Thyroid gland (tissue), 4 donors: ENCODE measurements around the gene TXNDC11.

Experiments
- POLR2A ChIP-seq, 2 donors: fragments of 450-650 bp; IDR thresholded peaks; one replicate each; pipeline ENCODE4 v1.6.1; 2017; ENCODE audit warnings: antibody characterized with exemption in 2 of 2, mild to moderate bottlenecking in 2 of 2, moderate library complexity in 1 of 2
- TF ChIP-seq, protein P1 (sequence below), 6 experiments: fragments of 200-600 bp in 3 of 6; fragments of 450-650 bp in 3 of 6; sonication (generic) in 3 of 6; IDR thresholded peaks; one replicate each; pipeline ENCODE4 v1.5.1; 2016 to 2019; ENCODE audit warnings: antibody characterized with exemption in 6 of 6, mild to moderate bottlenecking in 2 of 6, inconsistent platforms in 1 of 6, moderate library complexity in 1 of 6

DNA sequence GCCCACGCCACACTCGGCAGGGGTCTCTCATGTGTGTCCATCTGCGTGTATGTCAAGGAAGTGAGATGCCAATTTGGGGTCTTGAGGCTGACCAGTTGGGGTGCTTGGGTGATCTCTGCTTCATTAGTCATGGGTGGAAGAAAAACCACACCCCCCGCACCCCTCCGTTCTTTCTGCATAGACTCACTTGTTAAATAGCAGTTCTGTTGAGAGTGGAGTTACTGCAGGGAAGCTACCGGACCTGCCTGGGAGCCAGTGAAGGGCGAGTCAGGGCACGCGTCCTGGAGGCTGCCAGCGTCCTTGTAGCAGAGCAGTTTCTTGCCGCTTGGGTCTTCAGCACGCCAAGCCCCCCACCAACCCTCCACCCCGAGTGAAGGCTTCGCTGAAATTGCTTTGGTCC is 65.9 kb downstream of the TXNDC11 start:
- no peak for TF ChIP-seq POLR2A (IDR thresholded peaks at IDR 0.05)
- TF ChIP-seq, protein P1, sequence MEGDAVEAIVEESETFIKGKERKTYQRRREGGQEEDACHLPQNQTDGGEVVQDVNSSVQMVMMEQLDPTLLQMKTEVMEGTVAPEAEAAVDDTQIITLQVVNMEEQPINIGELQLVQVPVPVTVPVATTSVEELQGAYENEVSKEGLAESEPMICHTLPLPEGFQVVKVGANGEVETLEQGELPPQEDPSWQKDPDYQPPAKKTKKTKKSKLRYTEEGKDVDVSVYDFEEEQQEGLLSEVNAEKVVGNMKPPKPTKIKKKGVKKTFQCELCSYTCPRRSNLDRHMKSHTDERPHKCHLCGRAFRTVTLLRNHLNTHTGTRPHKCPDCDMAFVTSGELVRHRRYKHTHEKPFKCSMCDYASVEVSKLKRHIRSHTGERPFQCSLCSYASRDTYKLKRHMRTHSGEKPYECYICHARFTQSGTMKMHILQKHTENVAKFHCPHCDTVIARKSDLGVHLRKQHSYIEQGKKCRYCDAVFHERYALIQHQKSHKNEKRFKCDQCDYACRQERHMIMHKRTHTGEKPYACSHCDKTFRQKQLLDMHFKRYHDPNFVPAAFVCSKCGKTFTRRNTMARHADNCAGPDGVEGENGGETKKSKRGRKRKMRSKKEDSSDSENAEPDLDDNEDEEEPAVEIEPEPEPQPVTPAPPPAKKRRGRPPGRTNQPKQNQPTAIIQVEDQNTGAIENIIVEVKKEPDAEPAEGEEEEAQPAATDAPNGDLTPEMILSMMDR (IDR thresholded peaks at IDR 0.05) = no peak
